ENCODE results near the gene ANKRD26. TPM values are rescaled to one million over a fixed set of nuclear protein-coding genes. Genes with fewer than 3 reads are reported as not detected.

ANKRD26 gene
- polyA plus RNA-seq, 1 of the 3 experiments (the other 2 are of a cell fraction), result 1.0 TPM

DNA sequence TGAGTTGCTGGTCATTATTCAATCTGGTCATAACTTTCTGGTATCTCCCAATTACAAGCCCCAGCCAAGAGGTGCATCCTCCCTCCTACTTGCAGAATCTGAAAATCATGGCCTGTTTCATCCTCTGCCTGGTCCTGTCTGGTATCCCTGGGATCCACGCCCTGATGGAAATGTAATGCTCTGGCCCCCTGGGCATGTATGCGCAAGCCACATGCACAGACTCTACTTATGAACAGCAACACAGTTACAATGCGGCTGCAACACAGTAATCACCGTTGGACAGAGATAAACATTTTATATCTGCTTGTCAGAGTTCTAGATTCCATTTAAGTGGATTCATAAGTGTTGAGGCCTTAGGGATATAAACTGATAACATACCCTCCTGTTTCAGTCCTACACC lies 121.8 kb downstream of the ANKRD26 start:
- Histone ChIP-seq H3K4me3 (ENCODE audit: low read depth in 2 of 2, low read length in 1 of 2) (no peak overlapping the region), H3K79me2 (ENCODE audit: insufficient read depth) (no peaks in the 10 kb centered on the region), H3K27ac (ENCODE audit: low read depth in 2 of 2, low read length in 1 of 2) (no peak overlapping the region), H3K9me2 (no peaks in the 10 kb centered on the region), H3K36me3 (replicated peaks in 1 of 2; ENCODE audit: control insufficient read depth in 1 of 2, insufficient read depth in 2 of 2, low read length in 1 of 2) (no peaks in the 10 kb centered on the region), H3F3A (replicated peaks; ENCODE audit: insufficient read depth) (no peaks in the 10 kb centered on the region), H3K27me3 (ENCODE audit: insufficient read depth) (no peaks in the 10 kb centered on the region), H3K9me3 (no peaks in the 10 kb centered on the region), H3K9ac (no peak overlapping the region), H3K4me2 (no peak overlapping the region), H4K20me1 (ENCODE audit: insufficient read depth) (no peaks in the 10 kb centered on the region), H2AFZ (ENCODE audit: low read depth) (no peak overlapping the region), H3K4me1 (ENCODE audit: control insufficient read depth in 1 of 2, insufficient read depth in 2 of 2, low read depth in 1 of 2, low read length in 1 of 2) (peaks cover 0 to 2% of the 10 kb centered on the region in 2 experiments; a peak in 1 of 4 replicates)
- TF ChIP-seq, protein P1, sequence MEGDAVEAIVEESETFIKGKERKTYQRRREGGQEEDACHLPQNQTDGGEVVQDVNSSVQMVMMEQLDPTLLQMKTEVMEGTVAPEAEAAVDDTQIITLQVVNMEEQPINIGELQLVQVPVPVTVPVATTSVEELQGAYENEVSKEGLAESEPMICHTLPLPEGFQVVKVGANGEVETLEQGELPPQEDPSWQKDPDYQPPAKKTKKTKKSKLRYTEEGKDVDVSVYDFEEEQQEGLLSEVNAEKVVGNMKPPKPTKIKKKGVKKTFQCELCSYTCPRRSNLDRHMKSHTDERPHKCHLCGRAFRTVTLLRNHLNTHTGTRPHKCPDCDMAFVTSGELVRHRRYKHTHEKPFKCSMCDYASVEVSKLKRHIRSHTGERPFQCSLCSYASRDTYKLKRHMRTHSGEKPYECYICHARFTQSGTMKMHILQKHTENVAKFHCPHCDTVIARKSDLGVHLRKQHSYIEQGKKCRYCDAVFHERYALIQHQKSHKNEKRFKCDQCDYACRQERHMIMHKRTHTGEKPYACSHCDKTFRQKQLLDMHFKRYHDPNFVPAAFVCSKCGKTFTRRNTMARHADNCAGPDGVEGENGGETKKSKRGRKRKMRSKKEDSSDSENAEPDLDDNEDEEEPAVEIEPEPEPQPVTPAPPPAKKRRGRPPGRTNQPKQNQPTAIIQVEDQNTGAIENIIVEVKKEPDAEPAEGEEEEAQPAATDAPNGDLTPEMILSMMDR (IDR thresholded peaks at IDR 0.05), result no peak
- no peak for TF ChIP-seq FOSL2 (IDR thresholded peaks at IDR 0.05; ENCODE audit: borderline replicate concordance, low read depth)
- DNase-seq, result peak; percentile 8
- ChIA-PET POLR2A (no interaction called here), CTCF (no interaction called here)
- WGBS (ENCODE audit: low lambda C conversion rate), result 81% methylated on average over 4 of the region's 4 CpGs

DNA sequence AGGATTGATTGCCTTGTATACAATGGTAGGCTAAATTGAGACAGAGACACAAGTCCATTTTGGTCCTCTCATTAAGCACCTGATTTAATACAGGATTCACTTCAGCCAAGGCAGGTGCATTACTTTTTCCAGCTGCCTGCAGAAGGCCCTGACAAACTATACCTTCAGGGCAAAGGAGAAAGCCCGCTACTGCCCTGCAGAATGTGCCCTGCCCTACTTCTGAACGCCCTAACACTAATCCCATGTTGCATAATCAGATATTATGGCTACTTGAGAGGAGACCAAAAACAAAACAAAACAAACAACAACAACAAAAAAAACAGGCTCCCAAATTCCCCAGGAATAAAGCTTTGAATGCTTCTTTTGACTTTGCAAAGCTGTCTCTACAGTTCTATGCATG lies 122.7 kb downstream of the ANKRD26 start:
- TF ChIP-seq CHD2 (IDR thresholded peaks at IDR 0.05; ENCODE audit: low read length, partially characterized antibody) (no peak), RAD21 (IDR thresholded peaks at IDR 0.05; ENCODE audit: low read length) (no peak), MEF2A (IDR thresholded peaks at IDR 0.05; ENCODE audit: borderline replicate concordance, low read depth) (no peak), TEAD4 (IDR thresholded peaks at IDR 0.05; ENCODE audit: borderline replicate concordance, insufficient read depth) (no peak)
- TF ChIP-seq, protein P2, sequence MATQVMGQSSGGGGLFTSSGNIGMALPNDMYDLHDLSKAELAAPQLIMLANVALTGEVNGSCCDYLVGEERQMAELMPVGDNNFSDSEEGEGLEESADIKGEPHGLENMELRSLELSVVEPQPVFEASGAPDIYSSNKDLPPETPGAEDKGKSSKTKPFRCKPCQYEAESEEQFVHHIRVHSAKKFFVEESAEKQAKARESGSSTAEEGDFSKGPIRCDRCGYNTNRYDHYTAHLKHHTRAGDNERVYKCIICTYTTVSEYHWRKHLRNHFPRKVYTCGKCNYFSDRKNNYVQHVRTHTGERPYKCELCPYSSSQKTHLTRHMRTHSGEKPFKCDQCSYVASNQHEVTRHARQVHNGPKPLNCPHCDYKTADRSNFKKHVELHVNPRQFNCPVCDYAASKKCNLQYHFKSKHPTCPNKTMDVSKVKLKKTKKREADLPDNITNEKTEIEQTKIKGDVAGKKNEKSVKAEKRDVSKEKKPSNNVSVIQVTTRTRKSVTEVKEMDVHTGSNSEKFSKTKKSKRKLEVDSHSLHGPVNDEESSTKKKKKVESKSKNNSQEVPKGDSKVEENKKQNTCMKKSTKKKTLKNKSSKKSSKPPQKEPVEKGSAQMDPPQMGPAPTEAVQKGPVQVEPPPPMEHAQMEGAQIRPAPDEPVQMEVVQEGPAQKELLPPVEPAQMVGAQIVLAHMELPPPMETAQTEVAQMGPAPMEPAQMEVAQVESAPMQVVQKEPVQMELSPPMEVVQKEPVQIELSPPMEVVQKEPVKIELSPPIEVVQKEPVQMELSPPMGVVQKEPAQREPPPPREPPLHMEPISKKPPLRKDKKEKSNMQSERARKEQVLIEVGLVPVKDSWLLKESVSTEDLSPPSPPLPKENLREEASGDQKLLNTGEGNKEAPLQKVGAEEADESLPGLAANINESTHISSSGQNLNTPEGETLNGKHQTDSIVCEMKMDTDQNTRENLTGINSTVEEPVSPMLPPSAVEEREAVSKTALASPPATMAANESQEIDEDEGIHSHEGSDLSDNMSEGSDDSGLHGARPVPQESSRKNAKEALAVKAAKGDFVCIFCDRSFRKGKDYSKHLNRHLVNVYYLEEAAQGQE (IDR thresholded peaks at IDR 0.05; ENCODE audit: low read depth, low read length), result no peak
- Histone ChIP-seq H3K4me3 (ENCODE audit: low read depth in 2 of 2, low read length in 1 of 2) (no peak overlapping the region), H3K36me3 (replicated peaks in 1 of 2; ENCODE audit: control insufficient read depth in 1 of 2, insufficient read depth in 2 of 2, low read length in 1 of 2) (no peaks in the 10 kb centered on the region), H3K4me2 (no peak overlapping the region), H3F3A (replicated peaks; ENCODE audit: insufficient read depth) (no peaks in the 10 kb centered on the region), H3K9me2 (no peaks in the 10 kb centered on the region), H3K27me3 (ENCODE audit: insufficient read depth) (no peaks in the 10 kb centered on the region), H4K20me1 (ENCODE audit: insufficient read depth) (no peaks in the 10 kb centered on the region), H2AFZ (ENCODE audit: low read depth) (no peak overlapping the region), H3K9ac (no peak overlapping the region), H3K9me3 (no peaks in the 10 kb centered on the region), H3K4me1 (ENCODE audit: control insufficient read depth in 1 of 2, insufficient read depth in 2 of 2, low read depth in 1 of 2, low read length in 1 of 2) (peaks cover 0 to 2% of the 10 kb centered on the region in 2 experiments; a peak in 1 of 4 replicates), H3K27ac (ENCODE audit: low read depth in 2 of 2, low read length in 1 of 2) (no peak overlapping the region), H3K79me2 (ENCODE audit: insufficient read depth) (no peaks in the 10 kb centered on the region)
- WGBS (ENCODE audit: low lambda C conversion rate), result 72% methylated on average over 2 of the region's 2 CpGs
- DNase-seq, result no peak
- ChIA-PET CTCF (interaction anchor here (1.6 kb wide), 1 partner anchor 17 kb away, joined by 3 read pairs; no protein-coding TSS in a partner anchor), POLR2A (no interaction called here)

Measured in SK-N-SH (cell line).